OCI-LY3 (cell line): ENCODE results near the gene ANO4.

Experiments used
- H2AFZ ChIP-seq: fragments of 200-600, 300-600 bp; shearing (Covaris generic); 2 replicates; pipeline ENCODE4 v1.6.0; 2014; ENCODE audit warnings: antibody characterized with exemption, low read depth, low read length
- H3K27ac ChIP-seq: fragments of 200-600, 300-600 bp; sonication (generic); 2 replicates; pipeline ENCODE4 v1.5.1; 2014; ENCODE audit warnings: mild to moderate bottlenecking, low read length, moderate library complexity, mixed read lengths
- H3K27me3 ChIP-seq: fragments of 200-600, 300-600 bp; sonication (generic); 2 replicates; pipeline ENCODE4 v1.6.1; 2014; ENCODE audit warnings: low read depth, low read length, mixed read lengths
- H3K36me3 ChIP-seq: fragments of 200-600, 300-600 bp; sonication (generic); replicated peaks from 2 replicates; pipeline ENCODE3; 2014; ENCODE audit warnings: low read depth, low read length, mixed read lengths
- H3K4me1 ChIP-seq: fragments of 300-600, 200-600 bp; sonication (generic); 2 replicates; pipeline ENCODE4 v1.6.1; 2014; ENCODE audit warnings: low read length, mixed read lengths
- H3K4me2 ChIP-seq: fragments of 200-600, 300-600 bp; sonication (generic); 2 replicates; pipeline ENCODE4 v1.6.1; 2014; ENCODE audit warnings: low read length, mixed read lengths
- H3K4me3 ChIP-seq: fragments of 300-600, 200-600 bp; sonication (generic); 2 replicates; pipeline ENCODE4 v1.5.1; 2014; ENCODE audit warnings: antibody characterized with exemption, mild to moderate bottlenecking, low read length, moderate library complexity
- H3K79me2 ChIP-seq: fragments of 300-600, 200-600 bp; shearing (Covaris generic); 2 replicates; pipeline ENCODE4 v1.6.1; 2014; ENCODE audit warnings: mild to moderate bottlenecking, low read length, mixed read lengths
- H3K9ac ChIP-seq: fragments of 300-600, 200-600 bp; shearing (Covaris generic); 2 replicates; pipeline ENCODE4 v1.6.0; 2014; ENCODE audit warnings: mild to moderate bottlenecking, low read length, moderate library complexity
- H3K9me3 ChIP-seq: fragments of 200-600, 300-600 bp; shearing (Covaris generic); 2 replicates; pipeline ENCODE4 v1.6.1; 2014; ENCODE audit warnings: low read length, mixed read lengths; ENCODE audit not compliant: insufficient read depth
- H4K20me1 ChIP-seq: fragments of 200-600, 300-600 bp; sonication (generic); 2 replicates; pipeline ENCODE4 v1.6.1; 2016; ENCODE audit warnings: low read length, mixed read lengths; ENCODE audit not compliant: insufficient read depth
- CTCF ChIP-seq: fragments of 200-600, 300-600 bp; sonication (generic); IDR thresholded peaks from 2 replicates; pipeline ENCODE4 v1.5.1; 2014; ENCODE audit warnings: antibody characterized with exemption, low read length, low read depth
- EZH2phosphoT487 ChIP-seq: fragments of 200-600 bp; shearing (Covaris generic); IDR thresholded peaks from 2 replicates; pipeline ENCODE4 v1.6.1; 2018; ENCODE audit warnings: antibody characterized with exemption, mixed run types, low read depth

ANO4 gene

GRCh38 chr12:100954118-100954517 is 159.5 kb downstream of the ANO4 start:
- Histone ChIP-seq H4K20me1 (no peaks in the 10 kb centered on the region), H3K27ac (no peak overlapping the region), H3K79me2 (no peaks in the 10 kb centered on the region), H3K9ac (no peak overlapping the region), H2AFZ (no peak overlapping the region), H3K9me3 (no peaks in the 10 kb centered on the region), H3K4me3 (no peak overlapping the region), H3K27me3 (peaks cover 9% of the 10 kb centered on the region; the same call in 1 of the 2 replicates), H3K4me1 (peaks cover 13% of the 10 kb centered on the region), H3K36me3 (no peaks in the 10 kb centered on the region), H3K4me2 (no peak overlapping the region)
- TF ChIP-seq EZH2phosphoT487 (no peak), CTCF (no peak)

- H3K27me3 ChIP-seq = peaks cover 16% of the 10 kb centered on the region; the same call in 1 of the 2 replicates
- no peaks in the 10 kb centered on the region for H3K36me3 ChIP-seq
- no peaks in the 10 kb centered on the region for H3K79me2 ChIP-seq
- H2AFZ ChIP-seq = no peak overlapping the region
- H3K9ac ChIP-seq = no peak overlapping the region
- TF ChIP-seq CTCF (no peak), EZH2phosphoT487 (no peak)
- no peak overlapping the region for H3K27ac ChIP-seq
- H3K4me3 ChIP-seq = no peak overlapping the region
- no peaks in the 10 kb centered on the region for H3K9me3 ChIP-seq
- H4K20me1 ChIP-seq = no peaks in the 10 kb centered on the region
- H3K4me2 ChIP-seq = no peak overlapping the region
- H3K4me1 ChIP-seq = peaks cover 13% of the 10 kb centered on the region
These were observed 160.6 kb downstream of the ANO4 start for GRCh38 chr12:100955139-100955538.

GRCh38 chr12:100956311-100956852 is 161.8 kb downstream of the ANO4 start:
- Histone ChIP-seq H2AFZ (no peak overlapping the region), H4K20me1 (no peaks in the 10 kb centered on the region), H3K79me2 (no peaks in the 10 kb centered on the region), H3K36me3 (no peaks in the 10 kb centered on the region), H3K9ac (no peak overlapping the region), H3K4me1 (peaks cover 13% of the 10 kb centered on the region), H3K4me3 (peak overlapping the region; percentile 44; the same call in 1 of the 2 replicates), H3K9me3 (no peaks in the 10 kb centered on the region), H3K4me2 (peak overlapping the region; percentile 70), H3K27ac (no peak overlapping the region), H3K27me3 (peaks cover 14% of the 10 kb centered on the region; the same call in 1 of the 2 replicates)
- no peak for TF ChIP-seq EZH2phosphoT487
- TF ChIP-seq CTCF = peak; percentile 48

- Histone ChIP-seq H3K79me2 (no peaks in the 10 kb centered on the region), H3K27ac (no peak overlapping the region), H4K20me1 (no peaks in the 10 kb centered on the region), H3K9me3 (no peaks in the 10 kb centered on the region), H3K4me2 (no peak overlapping the region), H3K4me3 (no peak overlapping the region), H3K36me3 (no peaks in the 10 kb centered on the region), H3K9ac (no peak overlapping the region), H3K27me3 (peaks cover 20% of the 10 kb centered on the region; the same call in 1 of the 2 replicates), H3K4me1 (peaks cover 13% of the 10 kb centered on the region), H2AFZ (no peak overlapping the region)
- TF ChIP-seq EZH2phosphoT487 = no peak
- no peak for TF ChIP-seq CTCF
These were observed 164.9 kb downstream of the ANO4 start for GRCh38 chr12:100959481-100959880.
